VCaP (cell line): ENCODE data around the gene DNASE1L3.
A peak's percentile ranks its signal among the peaks of the same experiment; 100 is the strongest.

ENCODE experiments used
- H3K27ac ChIP-seq: fragments of 450-650 bp; 2 replicates; pipeline ENCODE4 v1.5.1; 2017
- TF ChIP-seq, protein P1 (sequence below): fragments of 450-650 bp; conservative IDR thresholded peaks from 2 replicates; pipeline ENCODE4 v1.5.1; 2017; ENCODE audit warnings: mild to moderate bottlenecking, moderate library complexity

The DNASE1L3 gene

DNA sequence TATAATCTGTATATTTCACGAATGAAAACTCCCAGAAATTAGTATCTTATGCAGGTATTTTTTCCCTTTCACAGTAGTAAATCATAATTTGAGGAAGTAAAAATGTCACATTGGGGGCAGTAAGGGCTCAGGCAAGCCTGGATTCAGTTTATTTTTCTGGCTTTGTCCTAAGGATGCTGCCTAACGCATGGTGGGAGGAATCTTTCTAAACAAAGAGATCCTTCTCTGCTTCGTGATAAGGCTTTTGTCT, 35.7 kb downstream of the DNASE1L3 start:
- H3K27ac ChIP-seq = peak overlapping the region; percentile 88
- TF ChIP-seq, protein P1, sequence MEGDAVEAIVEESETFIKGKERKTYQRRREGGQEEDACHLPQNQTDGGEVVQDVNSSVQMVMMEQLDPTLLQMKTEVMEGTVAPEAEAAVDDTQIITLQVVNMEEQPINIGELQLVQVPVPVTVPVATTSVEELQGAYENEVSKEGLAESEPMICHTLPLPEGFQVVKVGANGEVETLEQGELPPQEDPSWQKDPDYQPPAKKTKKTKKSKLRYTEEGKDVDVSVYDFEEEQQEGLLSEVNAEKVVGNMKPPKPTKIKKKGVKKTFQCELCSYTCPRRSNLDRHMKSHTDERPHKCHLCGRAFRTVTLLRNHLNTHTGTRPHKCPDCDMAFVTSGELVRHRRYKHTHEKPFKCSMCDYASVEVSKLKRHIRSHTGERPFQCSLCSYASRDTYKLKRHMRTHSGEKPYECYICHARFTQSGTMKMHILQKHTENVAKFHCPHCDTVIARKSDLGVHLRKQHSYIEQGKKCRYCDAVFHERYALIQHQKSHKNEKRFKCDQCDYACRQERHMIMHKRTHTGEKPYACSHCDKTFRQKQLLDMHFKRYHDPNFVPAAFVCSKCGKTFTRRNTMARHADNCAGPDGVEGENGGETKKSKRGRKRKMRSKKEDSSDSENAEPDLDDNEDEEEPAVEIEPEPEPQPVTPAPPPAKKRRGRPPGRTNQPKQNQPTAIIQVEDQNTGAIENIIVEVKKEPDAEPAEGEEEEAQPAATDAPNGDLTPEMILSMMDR = no peak

DNA sequence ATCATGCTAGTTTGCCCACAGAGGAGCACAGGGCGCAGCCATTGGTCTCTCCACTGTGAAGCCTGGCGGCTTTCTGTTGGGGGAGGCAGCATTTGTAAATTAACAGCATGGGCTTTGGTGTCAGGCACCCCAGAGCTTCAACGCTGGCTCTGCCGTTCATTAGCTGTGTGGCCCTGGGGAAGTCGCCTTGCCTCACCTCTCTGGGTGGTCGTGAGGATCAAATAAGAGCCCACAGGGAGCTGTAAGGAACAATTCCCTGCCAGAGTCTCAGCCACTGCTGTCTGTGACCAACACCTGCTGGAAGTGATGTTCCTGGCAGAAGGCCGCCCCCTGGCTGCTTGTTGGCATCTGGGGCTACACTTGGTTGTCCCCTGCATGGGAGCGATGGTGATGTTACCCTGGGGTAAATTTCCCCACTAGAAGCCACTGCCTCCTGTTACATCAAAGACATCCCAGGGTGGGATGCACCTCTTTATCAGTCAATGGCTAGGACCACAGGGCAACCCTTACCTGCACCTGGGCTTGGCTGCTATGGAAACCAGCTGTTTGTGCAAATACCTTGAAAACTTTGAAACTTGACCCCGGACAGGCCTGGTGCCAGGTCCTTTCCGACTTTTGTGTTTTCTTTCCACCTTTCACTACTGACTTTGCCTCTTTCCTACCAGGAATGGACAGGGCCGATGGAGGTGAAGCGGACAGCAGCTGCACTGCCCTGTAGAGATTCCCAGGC, 36.9 kb downstream of the DNASE1L3 start:
- TF ChIP-seq, protein P1 = peak; percentile 71
- peak overlapping the region; percentile 88 for H3K27ac ChIP-seq

DNA sequence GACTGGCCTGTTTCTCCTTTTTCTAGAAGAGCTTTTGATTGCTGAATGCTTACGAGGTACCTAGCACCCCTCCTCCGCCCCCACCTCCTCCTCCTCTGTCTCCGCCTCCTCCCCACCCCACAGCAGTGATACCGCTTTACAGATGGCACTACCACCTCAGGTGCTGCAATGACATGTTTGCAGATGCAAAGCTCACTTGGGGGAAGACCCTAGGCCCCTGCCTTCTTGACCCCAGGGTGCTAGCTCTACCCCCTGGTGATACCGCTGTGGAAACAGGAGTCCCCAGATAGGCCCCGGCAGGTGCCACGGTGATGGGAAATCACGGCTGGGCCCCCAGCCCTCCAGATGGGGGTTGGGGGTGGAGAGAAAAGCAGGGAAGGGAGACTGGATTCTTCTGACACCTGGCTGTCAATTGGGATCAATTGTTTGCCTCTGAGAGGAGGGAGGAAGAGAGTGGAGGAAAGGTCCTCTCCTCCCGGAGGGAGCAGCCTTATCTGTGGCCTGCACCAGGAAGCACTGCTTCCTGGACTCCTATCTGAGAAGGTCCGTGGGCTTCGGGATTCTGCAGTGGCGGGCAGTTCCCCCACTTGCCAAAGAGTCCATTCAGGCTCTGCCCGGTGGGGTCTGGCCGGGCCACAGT, 37.6 kb downstream of the DNASE1L3 start:
- peak overlapping the region; percentile 88 for H3K27ac ChIP-seq
- TF ChIP-seq, protein P1 = no peak

DNA sequence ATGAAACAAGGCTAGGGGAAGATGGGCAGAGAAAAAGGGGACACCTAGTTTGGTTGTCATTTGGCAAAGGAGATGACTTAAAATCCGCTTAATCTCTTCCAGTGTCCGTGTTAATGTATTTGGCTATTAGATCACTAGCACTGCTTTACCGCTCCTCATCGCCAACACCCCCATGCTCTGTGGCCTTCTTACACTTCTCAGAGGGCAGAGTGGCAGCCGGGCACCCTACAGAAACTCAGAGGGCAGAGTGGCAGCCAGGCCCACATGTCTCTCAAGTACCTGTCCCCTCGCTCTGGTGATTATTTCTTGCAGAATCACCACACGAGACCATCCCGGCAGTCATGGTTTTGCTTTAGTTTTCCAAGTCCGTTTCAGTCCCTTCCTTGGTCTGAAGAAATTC, 39.6 kb downstream of the DNASE1L3 start:
- H3K27ac ChIP-seq = peak overlapping the region; percentile 88
- TF ChIP-seq, protein P1 = no peak

DNA sequence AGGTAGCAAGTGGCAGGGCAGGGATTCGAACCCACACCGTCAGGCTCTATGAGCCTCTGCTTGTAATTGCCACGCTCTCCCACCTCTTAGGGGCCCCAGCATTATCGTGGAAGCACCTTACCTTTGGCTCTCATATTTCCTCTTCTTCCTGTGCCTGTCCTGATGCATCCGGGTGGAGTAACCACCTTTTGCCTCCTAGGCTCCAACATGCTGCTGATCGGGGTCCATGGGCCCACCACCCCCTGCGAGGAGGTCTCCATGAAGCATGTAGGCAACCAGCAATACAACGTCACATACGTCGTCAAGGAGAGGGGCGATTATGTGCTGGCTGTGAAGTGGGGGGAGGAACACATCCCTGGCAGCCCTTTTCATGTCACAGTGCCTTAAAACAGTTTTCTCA, 40.4 kb downstream of the DNASE1L3 start:
- H3K27ac ChIP-seq = peak overlapping the region; percentile 88
- TF ChIP-seq, protein P1 = no peak

DNA sequence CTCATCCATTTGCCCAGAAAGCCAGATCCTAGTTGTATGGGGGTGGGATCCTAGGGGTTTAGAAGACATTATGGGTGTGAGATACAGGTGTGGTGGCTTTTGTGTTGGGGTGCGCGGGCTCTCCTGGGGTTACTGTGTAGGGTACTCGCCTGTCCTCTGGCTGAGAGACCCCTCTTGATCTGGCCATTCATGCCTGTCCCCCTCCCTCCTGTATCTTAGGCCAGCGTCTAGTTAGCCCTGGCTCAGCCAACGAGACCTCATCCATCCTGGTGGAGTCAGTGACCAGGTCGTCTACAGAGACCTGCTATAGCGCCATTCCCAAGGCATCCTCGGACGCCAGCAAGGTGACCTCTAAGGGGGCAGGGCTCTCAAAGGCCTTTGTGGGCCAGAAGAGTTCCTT, 41.4 kb downstream of the DNASE1L3 start:
- TF ChIP-seq, protein P1 = no peak

DNA sequence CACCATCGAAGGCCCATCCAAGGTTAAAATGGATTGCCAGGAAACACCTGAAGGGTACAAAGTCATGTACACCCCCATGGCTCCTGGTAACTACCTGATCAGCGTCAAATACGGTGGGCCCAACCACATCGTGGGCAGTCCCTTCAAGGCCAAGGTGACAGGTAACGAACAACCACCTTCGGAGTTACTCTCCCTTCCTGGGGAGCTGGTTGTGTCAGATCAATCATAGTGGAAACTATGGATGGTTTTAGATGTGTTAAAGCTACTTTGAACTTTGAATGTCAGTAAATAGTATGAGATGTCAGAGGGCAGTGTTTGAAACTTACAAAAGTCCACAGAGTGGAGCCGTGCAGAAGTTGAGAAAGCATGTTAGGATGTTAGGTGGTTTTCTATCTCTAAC, 42.3 kb downstream of the DNASE1L3 start:
- TF ChIP-seq, protein P1 = no peak
- peak overlapping the region; percentile 88 for H3K27ac ChIP-seq

More for the DNA sequence above, 41.4 kb downstream of the DNASE1L3 start:
- peak overlapping the region; percentile 88 for H3K27ac ChIP-seq
